Esophagus squamous epithelium (tissue), 4 donors: ENCODE measurements around the gene SLC6A3.

Experiments used
- CTCF ChIP-seq, 6 experiments: fragments of 450-650 bp in 4 of 6; fragments of 200-600 bp in 2 of 6; sonication (generic) in 2 of 6; IDR thresholded peaks; one replicate each; pipeline ENCODE4 v1.5.1; 2016 to 2019; ENCODE audit warnings: antibody characterized with exemption in 6 of 6, mild to moderate bottlenecking in 4 of 6, moderate library complexity in 4 of 6
- POLR2A ChIP-seq, 4 donors: fragments of 450-650 bp; IDR thresholded peaks; one replicate each; pipeline ENCODE4 v1.6.1; 2017; ENCODE audit warnings: antibody characterized with exemption in 4 of 4, mild to moderate bottlenecking in 4 of 4, moderate library complexity in 3 of 4

- TF ChIP-seq CTCF (IDR thresholded peaks at IDR 0.05) = no peak
- TF ChIP-seq POLR2A (IDR thresholded peaks at IDR 0.05) = no peak
These were observed 42.5 kb downstream of the SLC6A3 start for GRCh38 chr5:1402611-1403255.
